H9 (cell line): ENCODE measurements around the gene KREMEN1. TPM values are rescaled to one million over a fixed set of nuclear protein-coding genes. Genes with fewer than 3 reads are reported as not detected.

Source experiments
- DNase-seq: peaks from one replicate; pipeline ENCODE4 v3.0.0-alpha.2; 2017
- H2AFZ ChIP-seq: one replicate; pipeline ENCODE4 v1.6.1; 2013; ENCODE audit warnings: mild to moderate bottlenecking, low read length, control low read depth, moderate library complexity
- H2AK5ac ChIP-seq: 2 replicates; pipeline ENCODE4 v1.6.1; 2013; ENCODE audit warnings: low read length, control low read depth, mixed read lengths; ENCODE audit not compliant: insufficient read length
- H2BK120ac ChIP-seq: one replicate; pipeline ENCODE4 v1.6.1; 2013; ENCODE audit warnings: low read depth, mild to moderate bottlenecking, low read length, control low read depth, inconsistent platforms; ENCODE audit not compliant: poor library complexity, severe bottlenecking
- H2BK12ac ChIP-seq: 2 replicates; pipeline ENCODE4 v1.6.1; 2013; ENCODE audit warnings: low read length, control low read depth, mixed read lengths, low read depth; ENCODE audit not compliant: insufficient read length
- H2BK15ac ChIP-seq: 2 replicates; pipeline ENCODE4 v1.6.1; 2013; ENCODE audit warnings: low read depth, low read length, control low read depth
- H2BK20ac ChIP-seq: one replicate; pipeline ENCODE4 v1.6.1; 2013; ENCODE audit warnings: low read depth, mild to moderate bottlenecking, low read length, control low read depth, inconsistent platforms; ENCODE audit not compliant: poor library complexity, severe bottlenecking
- H2BK5ac ChIP-seq: 2 replicates; pipeline ENCODE4 v1.6.1; 2013; ENCODE audit warnings: low read length, control low read depth, mixed read lengths; ENCODE audit not compliant: insufficient read length
- H3K14ac ChIP-seq: 2 replicates; pipeline ENCODE4 v1.6.1; 2013; ENCODE audit warnings: low read length, control low read depth; ENCODE audit not compliant: insufficient read depth
- H3K18ac ChIP-seq: 2 replicates; pipeline ENCODE4 v1.6.1; 2013; ENCODE audit warnings: low read depth, mild to moderate bottlenecking, mixed read lengths, low read length, control low read depth; ENCODE audit not compliant: insufficient read length
- H3K23ac ChIP-seq: 2 replicates; pipeline ENCODE4 v1.6.1; 2013; ENCODE audit warnings: low read length, control low read depth, mixed read lengths, low read depth; ENCODE audit not compliant: insufficient read length
- H3K23me2 ChIP-seq: 2 replicates; pipeline ENCODE4 v1.6.1; 2013; ENCODE audit warnings: low read depth, mild to moderate bottlenecking, mixed read lengths, low read length, control low read depth; ENCODE audit not compliant: insufficient read length, poor library complexity, severe bottlenecking
- H3K27ac ChIP-seq: 2 replicates; pipeline ENCODE4 v1.5.1; 2013; ENCODE audit warnings: low read length, control low read depth, mixed read lengths, low read depth; ENCODE audit not compliant: insufficient read length
- H3K27me3 ChIP-seq: 2 replicates; pipeline ENCODE4 v1.6.1; 2013; ENCODE audit warnings: low read length, control low read depth, inconsistent platforms; ENCODE audit not compliant: insufficient read depth
- H3K4ac ChIP-seq: 2 replicates; pipeline ENCODE4 v1.6.1; 2013; ENCODE audit warnings: low read depth, mild to moderate bottlenecking, control low read depth, inconsistent platforms, low read length, moderate library complexity
- H3K4me1 ChIP-seq: 2 replicates; pipeline ENCODE4 v1.6.1; 2013; ENCODE audit warnings: low read length, control low read depth, inconsistent platforms; ENCODE audit not compliant: insufficient read depth
- H3K4me2 ChIP-seq: 2 replicates; pipeline ENCODE4 v1.6.1; 2013; ENCODE audit warnings: low read length, control low read depth, mixed read lengths; ENCODE audit not compliant: insufficient read length, insufficient read depth
- H3K56ac ChIP-seq: 2 replicates; pipeline ENCODE4 v1.6.1; 2013; ENCODE audit warnings: low read depth, mild to moderate bottlenecking, mixed read lengths, low read length, control low read depth; ENCODE audit not compliant: insufficient read length
- H3K79me1 ChIP-seq: 2 replicates; pipeline ENCODE4 v1.6.1; 2013; ENCODE audit warnings: low read depth, mild to moderate bottlenecking, moderate library complexity, low read length, control low read depth, inconsistent platforms; ENCODE audit not compliant: insufficient read depth, poor library complexity, severe bottlenecking
- H3K79me2 ChIP-seq: 2 replicates; pipeline ENCODE4 v1.6.1; 2013; ENCODE audit warnings: low read length, control low read depth, inconsistent platforms; ENCODE audit not compliant: insufficient read depth
- H3K9ac ChIP-seq: 2 replicates; pipeline ENCODE4 v1.6.1; 2013; ENCODE audit warnings: low read length, control low read depth, mixed read lengths; ENCODE audit not compliant: insufficient read length; ENCODE audit errors: extremely low read depth
- H3K9me3 ChIP-seq: one replicate; pipeline ENCODE4 v1.6.1; 2013; ENCODE audit warnings: low read depth, low read length, inconsistent platforms; ENCODE audit not compliant: control insufficient read depth
- H3T11ph ChIP-seq: one replicate; pipeline ENCODE4 v1.6.1; 2013; ENCODE audit warnings: mild to moderate bottlenecking, low read length, control low read depth, inconsistent platforms
- H4K20me1 ChIP-seq: one replicate; pipeline ENCODE4 v1.6.1; 2013; ENCODE audit not compliant: control insufficient read depth, insufficient read length, insufficient read depth
- H4K5ac ChIP-seq: 2 replicates; pipeline ENCODE4 v1.6.1; 2013; ENCODE audit warnings: low read depth, mild to moderate bottlenecking, mixed read lengths, low read length, control low read depth; ENCODE audit not compliant: insufficient read length
- H4K8ac ChIP-seq: replicated peaks from 2 replicates; pipeline ENCODE4 v1.6.1; 2013; ENCODE audit warnings: low read length, control low read depth, mixed read lengths, low read depth; ENCODE audit not compliant: insufficient read length
- H4K91ac ChIP-seq: 2 replicates; pipeline ENCODE4 v1.6.1; 2013; ENCODE audit warnings: low read depth, mild to moderate bottlenecking, moderate library complexity, mixed read lengths, low read length, control low read depth; ENCODE audit not compliant: insufficient read length
- H3K27ac Mint-ChIP-seq, 3 experiments: 2 replicates in 2 of 3; 3 replicates in 1 of 3; pipeline ENCODE4 v1.8.0; 2020 to 2021; ENCODE audit warnings: mixed read lengths in 3 of 3, mild to moderate bottlenecking in 1 of 3, moderate library complexity in 1 of 3
- H3K27me3 Mint-ChIP-seq: 2 replicates; pipeline ENCODE4 v1.8.0; 2021; ENCODE audit warnings: low read depth, mild to moderate bottlenecking, moderate library complexity, mixed read lengths
- H3K36me3 Mint-ChIP-seq, 3 experiments: 2 replicates in 2 of 3; 3 replicates in 1 of 3; pipeline ENCODE4 v1.8.0; 2020 to 2021; ENCODE audit warnings: low read depth in 3 of 3, mixed read lengths in 3 of 3; ENCODE audit not compliant: insufficient read depth in 1 of 3
- H3K4me1 Mint-ChIP-seq, 2 experiments: 2 replicates each; pipeline ENCODE4 v1.8.0; 2020; ENCODE audit warnings: mixed read lengths in 2 of 2
- H3K4me3 Mint-ChIP-seq, 2 experiments: 2 replicates in 1 of 2; 3 replicates in 1 of 2; pipeline ENCODE4 v1.8.0; 2020 to 2021; ENCODE audit warnings: mild to moderate bottlenecking in 2 of 2, mixed read lengths in 2 of 2, moderate library complexity in 1 of 2
- H3K9me3 Mint-ChIP-seq, 2 experiments: 2 replicates in 1 of 2; 3 replicates in 1 of 2; pipeline ENCODE4 v1.8.0; 2020; ENCODE audit warnings: mild to moderate bottlenecking in 2 of 2, mixed read lengths in 2 of 2, moderate library complexity in 1 of 2
- WGBS: extraction: QIAGEN DNeasy Blood & Tissue Kit; methylation state at CpG from one replicate; pipeline ENCODE4 v1.1.7; 2013; ENCODE audit warnings: missing lambda C conversion rate, low lambda C conversion rate, mixed read lengths; ENCODE audit not compliant: insufficient read length; ENCODE audit errors: extremely low coverage; 5-methylcytosine and 5-hydroxymethylcytosine counted together
- total RNA-seq: library from RNA; stranded (reverse); gene quantifications from 2 replicates; pipeline ENCODE4 v1.2.1, GENCODE V29; 2021
- TF ChIP-seq, protein P1 (sequence below): fragments of 200-600 bp; sonication (generic); conservative IDR thresholded peaks from 3 replicates; pipeline ENCODE4 v1.8.0; 2021; ENCODE audit warnings: antibody characterized with exemption, mild to moderate bottlenecking

KREMEN1 gene
- total RNA-seq, 1 experiment from 2014 or later: 2.4 TPM

DNA sequence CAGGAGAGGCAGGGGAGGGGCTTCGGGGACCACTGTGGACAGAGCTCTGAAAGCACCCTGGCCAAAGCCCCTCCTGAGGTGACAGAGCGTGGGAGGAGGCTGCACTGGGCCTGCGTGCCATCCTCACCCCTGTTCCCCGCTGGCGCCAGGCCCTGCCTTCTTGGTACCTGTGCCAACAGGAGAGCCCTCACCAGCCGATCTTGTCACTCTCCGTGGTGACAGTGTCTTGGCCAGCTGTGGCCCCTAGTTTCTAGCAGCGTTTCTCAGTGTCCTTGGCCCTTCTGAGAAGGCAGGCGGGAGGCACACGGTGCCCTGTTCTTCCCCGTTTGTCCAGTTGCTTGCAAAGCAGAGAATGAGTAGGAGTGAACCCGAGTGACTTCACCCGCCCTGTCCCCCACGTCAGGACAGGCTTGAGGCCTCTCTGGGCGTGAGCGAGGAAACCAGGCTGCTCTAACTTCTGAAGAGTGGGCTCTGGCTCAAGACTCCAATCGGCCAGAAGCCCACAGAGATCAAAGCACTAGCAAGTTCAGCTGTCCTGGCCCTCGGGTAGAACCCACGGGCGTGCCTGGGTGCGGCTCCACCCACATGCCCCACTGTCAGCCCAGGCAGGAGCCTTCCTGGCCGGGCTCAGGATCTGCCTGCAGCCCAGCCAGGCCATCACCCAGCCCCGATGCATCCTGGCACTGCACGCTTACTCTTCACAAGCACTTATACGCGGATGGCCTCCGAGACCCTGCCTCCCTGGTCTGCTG lies 72.7 kb downstream of the KREMEN1 start:
- Histone ChIP-seq H3K4me2 (no peak overlapping the region), H4K8ac (no peak overlapping the region), H4K91ac (no peak overlapping the region), H2AFZ (no peak overlapping the region), H3T11ph (no peak overlapping the region), H3K23me2 (no peaks in the 10 kb centered on the region), H3K9me3 (no peaks in the 10 kb centered on the region), H4K5ac (no peak overlapping the region), H2BK5ac (no peak overlapping the region), H3K18ac (no peak overlapping the region), H2AK5ac (no peak overlapping the region), H3K9ac (no peak overlapping the region), H3K27me3 (no peaks in the 10 kb centered on the region), H3K4me1 (peaks cover 12% of the 10 kb centered on the region; the same call in 1 of the 2 replicates), H3K4ac (no peak overlapping the region), H3K14ac (no peak overlapping the region), H3K23ac (no peak overlapping the region), H2BK20ac (no peak overlapping the region), H3K56ac (no peak overlapping the region), H4K20me1 (no peaks in the 10 kb centered on the region), H3K79me1 (no peaks in the 10 kb centered on the region), H3K79me2 (no peaks in the 10 kb centered on the region), H2BK120ac (no peak overlapping the region), H2BK12ac (no peak overlapping the region), H3K27ac (no peak overlapping the region), H2BK15ac (no peak overlapping the region)
- no peaks in the 10 kb centered on the region; the same call in 1 of the 2 replicates for H3K27me3 Mint-ChIP-seq
- H3K27ac Mint-ChIP-seq: peak overlapping the region; percentile 58 to 85 (median 72); a peak in 3 of 7 replicates
- H3K4me3 Mint-ChIP-seq: no peak overlapping the region; a peak in 1 of 5 replicates
- no CpG with 5 or more reads among the region's 27 CpGs for WGBS
- no peak for DNase-seq
- peaks cover 0 to 3% (median 0%) of the 10 kb centered on the region in 3 experiments; a peak in 2 of 7 replicates for H3K36me3 Mint-ChIP-seq
- H3K9me3 Mint-ChIP-seq: no peaks in the 10 kb centered on the region
- TF ChIP-seq, protein P1, sequence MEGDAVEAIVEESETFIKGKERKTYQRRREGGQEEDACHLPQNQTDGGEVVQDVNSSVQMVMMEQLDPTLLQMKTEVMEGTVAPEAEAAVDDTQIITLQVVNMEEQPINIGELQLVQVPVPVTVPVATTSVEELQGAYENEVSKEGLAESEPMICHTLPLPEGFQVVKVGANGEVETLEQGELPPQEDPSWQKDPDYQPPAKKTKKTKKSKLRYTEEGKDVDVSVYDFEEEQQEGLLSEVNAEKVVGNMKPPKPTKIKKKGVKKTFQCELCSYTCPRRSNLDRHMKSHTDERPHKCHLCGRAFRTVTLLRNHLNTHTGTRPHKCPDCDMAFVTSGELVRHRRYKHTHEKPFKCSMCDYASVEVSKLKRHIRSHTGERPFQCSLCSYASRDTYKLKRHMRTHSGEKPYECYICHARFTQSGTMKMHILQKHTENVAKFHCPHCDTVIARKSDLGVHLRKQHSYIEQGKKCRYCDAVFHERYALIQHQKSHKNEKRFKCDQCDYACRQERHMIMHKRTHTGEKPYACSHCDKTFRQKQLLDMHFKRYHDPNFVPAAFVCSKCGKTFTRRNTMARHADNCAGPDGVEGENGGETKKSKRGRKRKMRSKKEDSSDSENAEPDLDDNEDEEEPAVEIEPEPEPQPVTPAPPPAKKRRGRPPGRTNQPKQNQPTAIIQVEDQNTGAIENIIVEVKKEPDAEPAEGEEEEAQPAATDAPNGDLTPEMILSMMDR: no peak
- H3K4me1 Mint-ChIP-seq: peaks cover 31 to 41% of the 10 kb centered on the region in 2 experiments
